Transverse colon (tissue), 4 donors: Measurements from ENCODE around the gene SERGEF. TPM values are rescaled to one million over a fixed set of nuclear protein-coding genes. Genes with fewer than 3 reads are reported as not detected.

Experiments
- DNase-seq: peaks from one replicate; pipeline ENCODE4 v3.0.0-alpha.2; 2019
- H3K27ac ChIP-seq, 4 donors: fragments of 200-600 bp; sonication (generic); 2 replicates each; pipeline ENCODE4 v1.5.1; 2016 to 2018; ENCODE audit warnings: inconsistent platforms in 4 of 4
- H3K27me3 ChIP-seq: fragments of 200-600 bp; sonication (generic); 2 replicates; pipeline ENCODE4 v1.5.1; 2017; ENCODE audit warnings: inconsistent platforms
- H3K36me3 ChIP-seq, 4 donors: fragments of 200-600 bp; sonication (generic); 2 replicates each; pipeline ENCODE4 v1.5.1; 2017 to 2019; ENCODE audit warnings: inconsistent platforms in 4 of 4
- H3K4me1 ChIP-seq, 4 donors: fragments of 200-600 bp; sonication (generic); 2 replicates each; pipeline ENCODE4 v1.5.1; 2017 to 2020; ENCODE audit warnings: inconsistent platforms in 4 of 4
- H3K4me3 ChIP-seq, 4 donors: fragments of 200-600 bp; sonication (generic); 1 replicate in 1 of 4; 2 replicates in 3 of 4; pipeline versions ENCODE4 v1.5.1 to v1.6.1; 2017 to 2019; ENCODE audit warnings: inconsistent platforms in 4 of 4
- H3K9me3 ChIP-seq, 2 donors: fragments of 200-600 bp; sonication (generic); 2 replicates each; pipeline ENCODE4 v1.5.1; 2017 to 2019; ENCODE audit warnings: inconsistent platforms in 2 of 2
- CTCF ChIP-seq, 5 experiments: fragments of 200-600 bp in 3 of 5; fragments of 450-650 bp in 2 of 5; sonication (generic) in 3 of 5; IDR thresholded peaks; 1 replicate in 2 of 5; 2 replicates in 3 of 5; pipeline ENCODE4 v1.5.1; 2016 to 2017; ENCODE audit warnings: antibody characterized with exemption in 5 of 5, inconsistent platforms in 3 of 5, mild to moderate bottlenecking in 2 of 5, moderate library complexity in 1 of 5
- EP300 ChIP-seq: sonication (generic); formaldehyde crosslinking; IDR thresholded peaks from one replicate; pipeline ENCODE4 v1.6.1; 2017; ENCODE audit warnings: antibody characterized with exemption, low read depth
- POLR2A ChIP-seq: fragments of 450-650 bp; IDR thresholded peaks from one replicate; pipeline ENCODE4 v1.6.1; 2016; ENCODE audit warnings: antibody characterized with exemption, mild to moderate bottlenecking, moderate library complexity
- POLR2AphosphoS5 ChIP-seq, 3 donors: sonication (generic); formaldehyde crosslinking; IDR thresholded peaks; one replicate each; pipeline ENCODE4 v1.6.1; 2016; ENCODE audit warnings: antibody characterized with exemption in 3 of 3
- WGBS, 2 donors: methylation state at CpG; one replicate each; pipeline ENCODE4 v1.1.5; 2018; ENCODE audit warnings: low coverage in 1 of 2; 5-methylcytosine and 5-hydroxymethylcytosine counted together
- in situ Hi-C, 4 donors: fragments of 200-750 bp; cut with MboI; loops; one replicate each; pipeline versions ENCODE4 v1.15.0 to v1.15.1; 2017; ENCODE audit warnings: low sequenced_read_pairs in 3 of 4, low pct_ligation_motif_present in 1 of 4, low pct_unique_long_range_greater_than_20kb in 1 of 4
- intact Hi-C: fragments of 100-400 bp; cut with DNase I; formaldehyde crosslinking; loops from one replicate; pipeline ENCODE4 v1.15.1; 2023; ENCODE audit warnings: low total_unique reads
- total RNA-seq, 4 donors: library from RNA; depleted of rRNA; stranded (reverse); fragments of >200 nt; gene quantifications; one replicate each; pipeline ENCODE4 v1.1.0, GENCODE V29; 2016

Gene SERGEF
- total RNA-seq, 4 donors from 2014 or later = 11.6 to 28.9 (median 19.1) TPM

- 55% methylated on average over 5 of the region's 5 CpGs; no CpG with 5 or more reads in 1 of the 2 donors for WGBS, 2 donors
- no peaks in the 10 kb centered on the region for H3K4me1 ChIP-seq
- in situ Hi-C loops = loop anchor here (10.0 kb wide), 2 partner anchors 222 to 232 kb away; no protein-coding TSS in a partner anchor
- no peak for TF ChIP-seq POLR2A
- no peak for TF ChIP-seq POLR2AphosphoS5 (IDR thresholded peaks at IDR 0.05)
- no peak for TF ChIP-seq EP300
- no peak for TF ChIP-seq CTCF (IDR thresholded peaks at IDR 0.05)
- no peak overlapping the region for H3K4me3 ChIP-seq
- no peaks in the 10 kb centered on the region for H3K36me3 ChIP-seq
- H3K27ac ChIP-seq = no peak overlapping the region
- no peaks in the 10 kb centered on the region for H3K27me3 ChIP-seq
- H3K9me3 ChIP-seq = no peaks in the 10 kb centered on the region
- intact Hi-C loops = no loop called here
- no peak for DNase-seq
Measured at GRCh38 chr11:17753153-17753552, 259.7 kb downstream of the SERGEF start.

GRCh38 chr11:17752144-17752543 lies 260.7 kb downstream of the SERGEF start:
- DNase-seq = no peak
- no peak overlapping the region for H3K4me3 ChIP-seq
- H3K4me1 ChIP-seq = no peaks in the 10 kb centered on the region
- no peak overlapping the region for H3K27ac ChIP-seq
- 70% methylated on average over 7 of the region's 7 CpGs; no CpG with 5 or more reads in 1 of the 2 donors for WGBS, 2 donors
- H3K36me3 ChIP-seq = no peaks in the 10 kb centered on the region
- intact Hi-C loops = no loop called here
- TF ChIP-seq POLR2AphosphoS5 (IDR thresholded peaks at IDR 0.05) (no peak), POLR2A (no peak), EP300 (no peak), CTCF (IDR thresholded peaks at IDR 0.05) (no peak)
- in situ Hi-C loops = loop anchor here (10.0 kb wide), 2 partner anchors 223 to 233 kb away; no protein-coding TSS in a partner anchor
- no peaks in the 10 kb centered on the region for H3K27me3 ChIP-seq
- H3K9me3 ChIP-seq = no peaks in the 10 kb centered on the region

- Histone ChIP-seq H3K36me3 (no peaks in the 10 kb centered on the region), H3K27ac (no peak overlapping the region), H3K4me3 (no peak overlapping the region), H3K27me3 (no peaks in the 10 kb centered on the region), H3K9me3 (no peaks in the 10 kb centered on the region), H3K4me1 (no peaks in the 10 kb centered on the region)
- WGBS, 2 donors = 56% methylated on average over 1 of the region's 2 CpGs; no CpG with 5 or more reads in 1 of the 2 donors
- no peak for DNase-seq
- intact Hi-C loops = no loop called here
- no peak for TF ChIP-seq EP300
- no peak for TF ChIP-seq CTCF (IDR thresholded peaks at IDR 0.05)
- no peak for TF ChIP-seq POLR2AphosphoS5 (IDR thresholded peaks at IDR 0.05)
- TF ChIP-seq POLR2A = no peak
- in situ Hi-C loops = loop anchor here (10.0 kb wide), 2 partner anchors 223 to 233 kb away; no protein-coding TSS in a partner anchor
Measured at GRCh38 chr11:17751558-17751957, 261.3 kb downstream of the SERGEF start.

- WGBS, 2 donors = 20 to 48% methylated on average over 1 to 2 of the region's 2 CpGs
- intact Hi-C loops (no loop called here), in situ Hi-C loops (loop anchor here (10.0 kb wide), 2 partner anchors 224 to 234 kb away; no protein-coding TSS in a partner anchor)
- no peak for DNase-seq
- H3K36me3 ChIP-seq = no peaks in the 10 kb centered on the region
- H3K4me3 ChIP-seq = no peak overlapping the region
- H3K27me3 ChIP-seq = no peaks in the 10 kb centered on the region
- H3K4me1 ChIP-seq = no peaks in the 10 kb centered on the region
- H3K9me3 ChIP-seq = no peaks in the 10 kb centered on the region
- TF ChIP-seq POLR2A (no peak), CTCF (IDR thresholded peaks at IDR 0.05) (no peak), POLR2AphosphoS5 (IDR thresholded peaks at IDR 0.05) (no peak), EP300 (no peak)
- no peak overlapping the region for H3K27ac ChIP-seq
Measured at GRCh38 chr11:17750801-17751165, 262.1 kb downstream of the SERGEF start.
